Measurements from ENCODE around the gene NPTX1.

Gene NPTX1

GRCh38 chr17:80442764-80443163, 33.6 kb downstream of the NPTX1 start:
- no peak for TF ChIP-seq POLR2A (IDR thresholded peaks at IDR 0.05; ENCODE audit: low read depth, low read length)
- no peak for TF ChIP-seq POLR2AphosphoS5 (IDR thresholded peaks at IDR 0.05; ENCODE audit: low read depth, low read length)
- TF ChIP-seq PAX5 (IDR thresholded peaks at IDR 0.05; ENCODE audit: insufficient read depth, low read length, severe bottlenecking): no peak
- no peak for TF ChIP-seq TAF1 (IDR thresholded peaks at IDR 0.05; ENCODE audit: low read depth, low read length)
- no peak for TF ChIP-seq POU2F2 (IDR thresholded peaks at IDR 0.05; ENCODE audit: low read depth, low read length)
- no peak for TF ChIP-seq SPI1 (IDR thresholded peaks at IDR 0.05; ENCODE audit: low read depth, low read length)

GRCh38 chr17:80442323-80442659, 34.1 kb downstream of the NPTX1 start:
- no peak for TF ChIP-seq POLR2AphosphoS5 (IDR thresholded peaks at IDR 0.05; ENCODE audit: low read depth, low read length)
- TF ChIP-seq PAX5 (IDR thresholded peaks at IDR 0.05; ENCODE audit: insufficient read depth, low read length, severe bottlenecking): no peak
- TF ChIP-seq TAF1 (IDR thresholded peaks at IDR 0.05; ENCODE audit: low read depth, low read length): no peak
- TF ChIP-seq POLR2A (IDR thresholded peaks at IDR 0.05; ENCODE audit: low read depth, low read length): no peak
- TF ChIP-seq POU2F2 (IDR thresholded peaks at IDR 0.05; ENCODE audit: low read depth, low read length): no peak
- TF ChIP-seq SPI1 (IDR thresholded peaks at IDR 0.05; ENCODE audit: low read depth, low read length): no peak
- no peak for FAIRE-seq

More at GRCh38 chr17:80442764-80443163, 33.6 kb downstream of the NPTX1 start:
- no peak for DNase-seq (ENCODE audit: insufficient read length, low spot score)
- no peak for FAIRE-seq

GRCh38 chr17:80441598-80442322, 34.6 kb downstream of the NPTX1 start:
- TF ChIP-seq POLR2AphosphoS5 (IDR thresholded peaks at IDR 0.05; ENCODE audit: low read depth, low read length): no peak
- no peak for TF ChIP-seq SPI1 (IDR thresholded peaks at IDR 0.05; ENCODE audit: low read depth, low read length)
- no peak for TF ChIP-seq PAX5 (IDR thresholded peaks at IDR 0.05; ENCODE audit: insufficient read depth, low read length, severe bottlenecking)
- TF ChIP-seq POU2F2 (IDR thresholded peaks at IDR 0.05; ENCODE audit: low read depth, low read length): no peak
- FAIRE-seq: no peak
- no peak for DNase-seq (ENCODE audit: insufficient read length, low spot score)

More at GRCh38 chr17:80442323-80442659, 34.1 kb downstream of the NPTX1 start:
- no peak for DNase-seq (ENCODE audit: insufficient read length, low spot score)

GRCh38 chr17:80441133-80441578, 35.3 kb downstream of the NPTX1 start:
- FAIRE-seq: no peak
- DNase-seq (ENCODE audit: insufficient read length, low spot score): peak; percentile 92

GRCh38 chr17:80439499-80439898, 36.9 kb downstream of the NPTX1 start:
- FAIRE-seq (no peak), DNase-seq (ENCODE audit: insufficient read length, low spot score) (no peak)
- TF ChIP-seq SPI1 (IDR thresholded peaks at IDR 0.05; ENCODE audit: low read depth, low read length): no peak

More at GRCh38 chr17:80441133-80441578, 35.3 kb downstream of the NPTX1 start:
- TF ChIP-seq PAX5 (IDR thresholded peaks at IDR 0.05; ENCODE audit: insufficient read depth, low read length, severe bottlenecking) (no peak), TAF1 (IDR thresholded peaks at IDR 0.05; ENCODE audit: low read depth, low read length) (no peak), POU2F2 (IDR thresholded peaks at IDR 0.05; ENCODE audit: low read depth, low read length) (no peak), POLR2AphosphoS5 (IDR thresholded peaks at IDR 0.05; ENCODE audit: low read depth, low read length) (no peak), POLR2A (IDR thresholded peaks at IDR 0.05; ENCODE audit: low read depth, low read length) (no peak), SPI1 (IDR thresholded peaks at IDR 0.05; ENCODE audit: low read depth, low read length) (no peak)

- TF ChIP-seq POLR2A (IDR thresholded peaks at IDR 0.05; ENCODE audit: low read depth, low read length): no peak
- no peak for TF ChIP-seq SPI1 (IDR thresholded peaks at IDR 0.05; ENCODE audit: low read depth, low read length)
- no peak for TF ChIP-seq TAF1 (IDR thresholded peaks at IDR 0.05; ENCODE audit: low read depth, low read length)
- TF ChIP-seq POLR2AphosphoS5 (IDR thresholded peaks at IDR 0.05; ENCODE audit: low read depth, low read length): no peak
- TF ChIP-seq POU2F2 (IDR thresholded peaks at IDR 0.05; ENCODE audit: low read depth, low read length): no peak
- no peak for TF ChIP-seq PAX5 (IDR thresholded peaks at IDR 0.05; ENCODE audit: insufficient read depth, low read length, severe bottlenecking)
- no peak for DNase-seq (ENCODE audit: insufficient read length, low spot score)
- FAIRE-seq: no peak
These were observed 37.6 kb downstream of the NPTX1 start for GRCh38 chr17:80438806-80439205.

- no peak for FAIRE-seq
- TF ChIP-seq PAX5 (IDR thresholded peaks at IDR 0.05; ENCODE audit: insufficient read depth, low read length, severe bottlenecking) (no peak), SPI1 (IDR thresholded peaks at IDR 0.05; ENCODE audit: low read depth, low read length) (no peak), POLR2A (IDR thresholded peaks at IDR 0.05; ENCODE audit: low read depth, low read length) (no peak), POU2F2 (IDR thresholded peaks at IDR 0.05; ENCODE audit: low read depth, low read length) (no peak), TAF1 (IDR thresholded peaks at IDR 0.05; ENCODE audit: low read depth, low read length) (no peak), POLR2AphosphoS5 (IDR thresholded peaks at IDR 0.05; ENCODE audit: low read depth, low read length) (no peak)
- no peak for DNase-seq (ENCODE audit: insufficient read length, low spot score)
These were observed 38.9 kb downstream of the NPTX1 start for GRCh38 chr17:80437532-80437931.

GRCh38 chr17:80433916-80434666, 42.3 kb downstream of the NPTX1 start:
- FAIRE-seq: no peak
- TF ChIP-seq POLR2AphosphoS5 (IDR thresholded peaks at IDR 0.05; ENCODE audit: low read depth, low read length) (no peak), POU2F2 (IDR thresholded peaks at IDR 0.05; ENCODE audit: low read depth, low read length) (no peak), PAX5 (IDR thresholded peaks at IDR 0.05; ENCODE audit: insufficient read depth, low read length, severe bottlenecking) (no peak), POLR2A (IDR thresholded peaks at IDR 0.05; ENCODE audit: low read depth, low read length) (no peak), TAF1 (IDR thresholded peaks at IDR 0.05; ENCODE audit: low read depth, low read length) (no peak), SPI1 (IDR thresholded peaks at IDR 0.05; ENCODE audit: low read depth, low read length) (no peak)

GRCh38 chr17:80432961-80433550, 43.4 kb downstream of the NPTX1 start:
- TF ChIP-seq SPI1 (IDR thresholded peaks at IDR 0.05; ENCODE audit: low read depth, low read length) (no peak), TAF1 (IDR thresholded peaks at IDR 0.05; ENCODE audit: low read depth, low read length) (no peak), POLR2AphosphoS5 (IDR thresholded peaks at IDR 0.05; ENCODE audit: low read depth, low read length) (no peak), POLR2A (IDR thresholded peaks at IDR 0.05; ENCODE audit: low read depth, low read length) (no peak)
- FAIRE-seq (no peak), DNase-seq (ENCODE audit: insufficient read length, low spot score) (no peak)

More at GRCh38 chr17:80433916-80434666, 42.3 kb downstream of the NPTX1 start:
- DNase-seq (ENCODE audit: insufficient read length, low spot score): no peak

Measured in GM12891 (cell line).